ENCODE results near the gene CDKN1C.

GRCh38 chr11:2923446-2924375 is 38.1 kb upstream of the CDKN1C start:
- TF ChIP-seq, protein P1, sequence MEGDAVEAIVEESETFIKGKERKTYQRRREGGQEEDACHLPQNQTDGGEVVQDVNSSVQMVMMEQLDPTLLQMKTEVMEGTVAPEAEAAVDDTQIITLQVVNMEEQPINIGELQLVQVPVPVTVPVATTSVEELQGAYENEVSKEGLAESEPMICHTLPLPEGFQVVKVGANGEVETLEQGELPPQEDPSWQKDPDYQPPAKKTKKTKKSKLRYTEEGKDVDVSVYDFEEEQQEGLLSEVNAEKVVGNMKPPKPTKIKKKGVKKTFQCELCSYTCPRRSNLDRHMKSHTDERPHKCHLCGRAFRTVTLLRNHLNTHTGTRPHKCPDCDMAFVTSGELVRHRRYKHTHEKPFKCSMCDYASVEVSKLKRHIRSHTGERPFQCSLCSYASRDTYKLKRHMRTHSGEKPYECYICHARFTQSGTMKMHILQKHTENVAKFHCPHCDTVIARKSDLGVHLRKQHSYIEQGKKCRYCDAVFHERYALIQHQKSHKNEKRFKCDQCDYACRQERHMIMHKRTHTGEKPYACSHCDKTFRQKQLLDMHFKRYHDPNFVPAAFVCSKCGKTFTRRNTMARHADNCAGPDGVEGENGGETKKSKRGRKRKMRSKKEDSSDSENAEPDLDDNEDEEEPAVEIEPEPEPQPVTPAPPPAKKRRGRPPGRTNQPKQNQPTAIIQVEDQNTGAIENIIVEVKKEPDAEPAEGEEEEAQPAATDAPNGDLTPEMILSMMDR (conservative IDR thresholded peaks at IDR 0.05; ENCODE audit: low read depth, low read length) = no peak
- TF ChIP-seq EZH2 (IDR thresholded peaks at IDR 0.05; ENCODE audit: borderline replicate concordance, low read depth, low read length, poor library complexity, severe bottlenecking) = no peak
